NCI-H1092 treated with DMSO at 0.1 percent for 48 hours (cell line): Measurements from ENCODE around the gene ZBTB20.
"Not testable (repeated sequence)": the region's sequence is repeated elsewhere in the genome, so short reads cannot be mapped to it uniquely, and the experiment has no call there.

ENCODE experiments used
- DNase-seq: peaks from one replicate; lab custom pipeline; 2025; lab: John Stamatoyannopoulos, UW

Gene ZBTB20

DNA sequence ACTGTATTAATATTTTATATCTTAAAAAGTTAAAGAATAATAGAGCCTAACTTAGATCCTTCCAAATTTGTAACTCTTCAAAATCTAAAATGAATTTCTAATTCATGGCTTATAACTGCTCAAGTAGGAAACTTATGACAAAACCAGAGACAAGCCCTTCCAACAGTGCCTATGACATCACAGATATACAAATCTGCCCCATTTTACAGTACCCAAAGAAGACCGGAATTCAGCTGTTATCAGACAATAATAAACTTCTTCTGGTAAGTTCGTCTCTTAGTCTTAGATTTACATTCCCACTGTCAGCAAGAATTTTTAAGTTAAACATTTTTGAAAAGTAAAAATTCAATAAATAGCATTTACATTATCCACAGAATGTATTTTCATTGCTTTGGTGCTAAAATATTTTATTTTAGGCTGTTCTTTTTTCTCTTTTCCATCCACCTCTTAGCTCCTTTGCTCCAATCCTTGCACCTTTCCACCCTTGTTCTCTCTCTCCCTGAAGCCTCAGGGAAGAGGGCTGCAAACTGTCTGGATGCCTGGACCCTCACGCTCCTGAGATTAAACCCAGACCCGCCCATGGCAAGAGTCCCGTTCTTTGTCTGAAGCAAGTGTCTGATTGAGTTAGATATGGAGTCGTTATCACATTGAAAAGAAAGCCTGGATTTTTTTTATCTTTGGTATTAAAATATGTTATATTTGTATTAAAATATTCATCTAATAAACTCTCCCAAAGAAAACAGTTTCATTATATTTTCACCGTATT, 312.7 kb downstream of the ZBTB20 start:
- no peak for DNase-seq

DNA sequence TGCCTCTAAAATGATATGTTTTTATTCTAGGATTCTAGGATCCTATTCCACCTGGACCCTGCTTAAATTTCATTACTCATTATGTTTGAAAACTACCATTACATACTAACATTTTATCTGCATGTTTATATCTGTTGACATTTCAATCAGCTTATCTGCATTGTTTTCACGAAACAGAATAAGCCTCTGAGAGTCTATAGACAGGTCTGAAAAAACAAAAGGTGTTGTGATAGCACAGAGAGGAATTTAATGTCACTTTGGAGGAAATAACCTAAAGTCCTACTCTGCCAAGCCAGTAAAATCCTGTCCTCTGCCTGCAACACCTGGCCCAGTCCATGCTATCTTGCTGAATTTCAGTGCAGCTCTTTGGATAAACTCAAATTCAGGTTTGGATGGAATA, 315.2 kb downstream of the ZBTB20 start:
- DNase-seq, result no peak

DNA sequence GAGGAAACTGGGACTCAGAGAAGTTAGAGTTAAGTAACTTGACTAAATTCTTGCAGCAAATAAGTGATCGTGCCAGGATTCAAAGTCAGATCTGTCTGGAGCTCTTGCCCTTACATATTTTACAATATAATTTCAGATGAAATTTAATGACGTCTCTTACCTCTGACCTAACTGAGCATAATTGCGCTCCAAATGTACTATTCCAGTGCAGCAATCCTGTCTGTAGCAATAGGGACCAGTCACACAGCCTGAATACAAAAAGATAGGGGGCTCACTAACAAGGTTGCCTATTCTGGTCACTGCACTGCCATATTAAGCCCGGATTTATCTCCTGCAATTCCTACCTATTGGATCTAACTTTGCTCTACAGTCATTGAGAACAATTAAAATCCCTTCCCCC, 316.4 kb downstream of the ZBTB20 start:
- no peak for DNase-seq

GRCh38 chr3:114829783-114830182, 317.3 kb downstream of the ZBTB20 start:
- DNase-seq, result no peak

- peak; percentile 78 for DNase-seq
Observed at GRCh38 chr3:114827495-114827894, 319.6 kb downstream of the ZBTB20 start.

DNA sequence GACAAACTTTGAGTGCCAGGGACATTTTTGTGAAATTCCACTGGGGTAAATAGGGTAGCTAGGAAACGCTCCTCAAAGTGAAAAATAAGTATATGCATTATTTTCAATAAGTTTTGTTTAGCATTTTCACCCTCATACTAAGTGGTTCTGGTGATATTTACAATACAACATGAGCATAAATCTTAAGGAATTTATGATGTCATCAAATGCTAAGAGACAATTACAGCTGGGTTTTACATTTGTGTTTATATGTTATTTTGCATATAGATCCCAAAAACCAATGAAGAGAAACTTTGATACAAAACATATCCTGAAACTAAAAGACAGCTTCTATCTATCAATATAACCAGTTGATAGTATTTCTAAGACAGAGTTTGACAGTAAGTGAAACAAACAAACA, 323.1 kb downstream of the ZBTB20 start:
- DNase-seq, result no peak

GRCh38 chr3:114823061-114823460, 324.0 kb downstream of the ZBTB20 start:
- no peak for DNase-seq

DNA sequence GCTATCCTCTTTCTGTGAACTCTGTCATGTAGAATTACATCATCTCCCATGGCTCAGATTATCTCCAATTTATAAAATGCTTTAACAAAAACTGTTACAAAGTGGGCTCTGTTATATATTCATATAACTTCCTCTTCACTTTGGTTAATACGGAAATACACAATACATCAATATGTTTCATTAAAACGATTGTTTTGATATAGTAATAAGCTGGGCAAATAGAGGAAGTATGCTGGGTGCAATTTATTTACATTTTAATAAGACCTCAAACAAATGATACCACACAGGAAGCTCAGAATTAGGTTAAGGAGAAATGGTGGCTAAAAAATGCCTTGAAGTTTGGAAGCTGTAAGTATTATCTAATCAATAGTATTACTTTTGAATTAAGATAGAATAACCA, 331.0 kb downstream of the ZBTB20 start:
- no peak for DNase-seq

DNA sequence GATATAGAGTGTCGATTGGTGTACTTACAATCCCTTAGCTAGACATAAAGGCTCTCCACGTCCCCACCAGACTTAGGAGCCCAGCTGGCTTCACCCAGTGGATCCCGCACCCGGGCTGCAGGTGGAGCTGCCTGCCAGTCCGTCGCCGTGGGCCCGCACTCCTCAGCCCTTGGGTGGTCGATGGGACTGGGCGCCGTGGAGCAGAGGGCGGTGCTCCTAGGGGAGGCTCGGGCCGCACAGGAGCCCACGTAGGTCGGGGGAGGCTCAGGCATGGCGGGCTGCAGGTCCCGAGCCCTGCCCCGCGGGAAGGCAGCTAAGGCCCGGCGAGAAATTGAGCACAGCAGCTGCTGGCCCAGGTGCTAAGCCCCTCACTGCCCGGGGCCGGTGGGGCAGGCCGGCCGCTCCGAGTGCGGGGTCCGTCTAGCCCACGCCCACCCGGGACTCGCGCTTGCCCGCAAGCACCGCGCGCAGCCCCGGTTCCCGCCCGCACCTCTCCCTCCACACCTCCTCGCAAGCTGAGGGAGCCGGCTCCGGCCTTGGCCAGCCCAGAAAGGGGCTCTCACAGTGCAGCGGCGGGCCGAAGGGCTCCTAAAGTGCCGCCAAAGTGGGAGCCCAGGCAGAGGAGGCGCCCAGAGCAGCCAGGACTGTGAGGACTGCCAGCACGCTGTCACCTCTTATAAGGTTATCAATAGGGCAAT, 334.4 kb downstream of the ZBTB20 start:
- DNase-seq, result not testable (repeated sequence)

GRCh38 chr3:114809668-114810413, 337.2 kb downstream of the ZBTB20 start:
- no peak for DNase-seq

DNA sequence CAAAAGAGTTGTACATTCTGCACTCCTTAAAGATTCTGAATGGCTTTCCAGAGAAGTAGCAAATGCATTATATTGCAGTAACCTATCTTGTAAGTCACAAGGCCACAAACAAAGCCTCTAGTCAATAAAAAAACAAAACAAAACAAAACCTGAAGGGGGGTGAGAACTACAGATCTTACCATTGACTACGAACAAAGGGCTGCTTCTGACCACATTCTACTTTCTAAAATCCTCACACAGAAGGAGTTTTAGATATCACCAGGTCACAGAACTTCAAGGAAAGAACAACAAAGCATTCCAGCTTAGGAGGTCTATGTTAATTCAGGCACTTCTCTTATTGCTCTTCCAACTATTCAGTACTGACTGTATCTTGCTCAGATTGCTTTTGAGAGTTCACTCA, 343.0 kb downstream of the ZBTB20 start:
- DNase-seq, result no peak

DNA sequence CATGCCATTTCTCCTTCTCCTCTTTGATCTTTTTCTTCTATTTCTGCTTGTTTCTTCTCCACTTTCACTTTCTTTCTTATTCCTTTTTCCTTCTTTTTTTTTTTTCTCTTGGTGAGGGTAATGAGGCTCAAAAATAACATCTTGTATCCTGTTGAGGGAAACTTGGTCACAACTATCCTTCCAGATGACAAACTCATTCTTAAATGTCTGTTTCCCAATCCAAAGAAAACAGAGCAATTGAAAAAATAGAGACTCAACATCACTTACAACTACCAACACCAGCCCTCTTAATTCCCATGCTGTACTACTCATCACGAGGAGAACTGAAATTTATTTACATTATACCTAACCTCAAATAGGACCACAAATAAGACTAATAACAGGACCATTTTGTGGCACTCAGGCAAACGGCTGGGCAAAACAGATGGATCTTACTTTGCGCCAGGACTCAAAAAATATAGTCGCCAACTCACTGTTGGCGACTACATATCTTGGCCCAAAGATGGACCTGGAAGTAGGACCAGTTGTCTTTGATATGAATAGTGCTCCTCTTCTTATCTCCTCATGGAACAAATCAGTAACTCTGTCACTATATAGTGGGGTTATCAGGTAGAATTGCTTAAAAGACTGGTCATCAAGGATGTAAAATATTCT, 343.9 kb downstream of the ZBTB20 start:
- DNase-seq, result no peak

DNA sequence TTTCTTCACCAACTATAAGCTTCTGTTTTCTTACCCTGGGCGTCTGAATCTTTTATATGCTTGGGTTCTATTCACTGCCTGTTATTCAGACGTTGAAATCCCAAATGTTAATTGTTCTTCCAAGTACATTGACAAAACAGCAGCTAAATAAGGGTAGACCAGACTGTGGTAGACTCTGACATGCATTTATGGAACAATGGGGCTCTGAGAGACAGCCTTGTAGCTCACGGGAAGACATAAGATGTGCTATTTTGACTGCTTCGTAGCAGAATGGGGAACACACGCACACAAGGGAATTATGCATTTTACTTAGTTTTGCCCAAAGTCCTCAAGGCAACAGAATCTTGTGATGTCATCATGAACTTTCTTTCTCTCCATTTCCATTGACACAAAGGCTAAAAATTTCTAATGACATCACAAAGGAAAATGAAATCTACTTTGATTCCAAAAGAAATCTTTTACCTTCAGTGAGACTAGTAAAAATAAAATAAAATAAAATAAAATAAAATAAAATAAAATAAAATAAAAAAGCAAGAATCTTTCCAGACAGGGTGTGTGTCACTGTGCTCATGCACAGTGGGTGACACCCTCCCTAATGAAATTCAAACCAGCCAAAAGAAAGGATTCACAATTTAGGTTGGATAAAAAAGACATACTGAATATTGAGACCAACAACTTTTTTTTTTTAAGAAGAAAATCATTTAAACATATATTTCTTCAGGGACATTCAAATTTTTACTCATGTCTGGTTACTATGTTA, 346.6 kb downstream of the ZBTB20 start:
- DNase-seq, result no peak

- no peak for DNase-seq
Observed at GRCh38 chr3:114799816-114800215, 347.3 kb downstream of the ZBTB20 start.

DNA sequence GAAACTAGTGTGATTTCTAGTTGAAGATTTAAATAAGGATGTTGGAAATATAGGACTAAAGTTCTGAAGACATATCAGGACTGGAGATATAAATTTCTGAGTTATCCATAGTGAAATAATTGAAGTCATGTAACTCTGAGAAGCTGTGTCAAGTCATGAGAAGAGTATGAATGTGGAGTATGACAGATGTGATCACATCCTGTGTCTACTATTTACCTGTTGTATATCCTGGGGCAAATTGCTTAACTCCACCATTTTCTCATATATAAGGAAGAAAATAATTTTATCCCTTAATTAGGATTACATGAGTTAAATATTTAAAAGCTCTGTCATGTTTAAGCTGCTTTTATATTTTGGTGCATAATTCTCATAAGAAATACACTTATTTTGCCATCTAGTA, 350.3 kb downstream of the ZBTB20 start:
- DNase-seq, result no peak

DNA sequence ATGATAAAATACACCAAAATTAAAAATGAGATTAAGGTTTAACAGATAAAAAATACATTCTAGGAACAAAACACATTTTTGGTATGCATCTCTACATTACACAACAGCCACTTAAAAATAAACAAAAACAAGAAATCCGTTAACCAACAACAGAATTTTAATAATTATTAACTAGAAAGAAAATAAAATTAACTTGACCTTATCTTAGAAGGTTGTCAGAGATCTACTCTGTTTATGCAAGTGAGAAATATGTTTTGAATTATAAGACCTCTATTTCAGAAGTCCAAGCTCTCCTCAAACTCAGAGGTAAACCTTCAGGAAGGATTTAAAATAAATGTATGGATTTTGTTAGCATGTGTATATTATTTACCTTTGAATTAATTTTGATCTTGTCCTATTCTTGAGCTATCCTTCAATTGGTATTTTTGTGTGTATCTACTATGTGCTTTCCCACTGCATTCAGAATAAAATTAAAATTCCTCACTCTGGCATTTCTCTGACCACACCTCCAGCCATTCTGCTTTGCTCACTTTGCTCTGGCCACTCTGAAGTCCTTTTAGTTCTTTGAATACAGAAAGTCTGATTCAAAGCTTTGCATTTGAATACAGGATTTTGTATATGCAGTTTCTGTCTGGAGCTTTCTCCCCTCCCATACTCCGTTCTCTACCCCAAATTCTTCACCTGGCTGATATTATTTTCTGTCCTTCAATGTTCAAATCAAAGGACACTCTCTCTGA, 352.0 kb downstream of the ZBTB20 start:
- no peak for DNase-seq

- DNase-seq, result peak; percentile 14
Observed at GRCh38 chr3:114792159-114792918, 354.7 kb downstream of the ZBTB20 start.

GRCh38 chr3:114790752-114791151, 356.3 kb downstream of the ZBTB20 start:
- DNase-seq, result no peak

DNA sequence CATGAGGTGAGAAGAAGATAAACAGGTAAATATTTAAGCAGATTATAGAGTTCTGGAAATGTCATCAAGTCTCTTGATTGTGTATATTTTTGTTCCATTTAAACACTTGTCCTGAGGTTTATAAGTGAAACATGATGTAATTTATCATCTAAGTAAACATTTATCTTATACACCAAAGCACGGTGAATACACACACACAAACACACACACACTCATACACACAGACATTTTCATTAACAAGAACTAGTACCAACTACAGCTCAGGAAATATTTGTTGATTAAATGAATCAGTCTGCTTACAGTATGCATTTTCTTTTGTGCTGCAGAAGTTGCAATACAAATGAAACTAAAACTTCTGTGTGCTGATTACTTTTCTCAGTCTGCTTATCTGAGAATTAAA, 357.3 kb downstream of the ZBTB20 start:
- DNase-seq, result no peak

GRCh38 chr3:114775395-114775794, 371.7 kb downstream of the ZBTB20 start:
- no peak for DNase-seq
